ENCODE measurements around the gene ACE.

Gene ACE

GRCh38 chr17:63437287-63438091 lies 39.4 kb upstream of the ACE start:
- Histone ChIP-seq H3K9ac (ENCODE audit: low read length) (no peak overlapping the region), H3K27ac (ENCODE audit: low read depth, low read length) (no peak overlapping the region), H3K4me1 (ENCODE audit: control insufficient read depth, insufficient read depth, low read length) (peaks cover 33% of the 10 kb centered on the region; the same call in 1 of the 2 replicates), H3K27me3 (ENCODE audit: control insufficient read depth, insufficient read depth, low read length) (no peaks in the 10 kb centered on the region), H3K9me3 (ENCODE audit: control insufficient read depth, insufficient read depth, low read depth, low read length) (no peaks in the 10 kb centered on the region), H3K4me3 (ENCODE audit: low read depth, low read length) (no peak overlapping the region), H3K36me3 (ENCODE audit: control insufficient read depth, insufficient read depth, low read length) (peaks cover 5% of the 10 kb centered on the region; the same call in 1 of the 2 replicates)

DNA sequence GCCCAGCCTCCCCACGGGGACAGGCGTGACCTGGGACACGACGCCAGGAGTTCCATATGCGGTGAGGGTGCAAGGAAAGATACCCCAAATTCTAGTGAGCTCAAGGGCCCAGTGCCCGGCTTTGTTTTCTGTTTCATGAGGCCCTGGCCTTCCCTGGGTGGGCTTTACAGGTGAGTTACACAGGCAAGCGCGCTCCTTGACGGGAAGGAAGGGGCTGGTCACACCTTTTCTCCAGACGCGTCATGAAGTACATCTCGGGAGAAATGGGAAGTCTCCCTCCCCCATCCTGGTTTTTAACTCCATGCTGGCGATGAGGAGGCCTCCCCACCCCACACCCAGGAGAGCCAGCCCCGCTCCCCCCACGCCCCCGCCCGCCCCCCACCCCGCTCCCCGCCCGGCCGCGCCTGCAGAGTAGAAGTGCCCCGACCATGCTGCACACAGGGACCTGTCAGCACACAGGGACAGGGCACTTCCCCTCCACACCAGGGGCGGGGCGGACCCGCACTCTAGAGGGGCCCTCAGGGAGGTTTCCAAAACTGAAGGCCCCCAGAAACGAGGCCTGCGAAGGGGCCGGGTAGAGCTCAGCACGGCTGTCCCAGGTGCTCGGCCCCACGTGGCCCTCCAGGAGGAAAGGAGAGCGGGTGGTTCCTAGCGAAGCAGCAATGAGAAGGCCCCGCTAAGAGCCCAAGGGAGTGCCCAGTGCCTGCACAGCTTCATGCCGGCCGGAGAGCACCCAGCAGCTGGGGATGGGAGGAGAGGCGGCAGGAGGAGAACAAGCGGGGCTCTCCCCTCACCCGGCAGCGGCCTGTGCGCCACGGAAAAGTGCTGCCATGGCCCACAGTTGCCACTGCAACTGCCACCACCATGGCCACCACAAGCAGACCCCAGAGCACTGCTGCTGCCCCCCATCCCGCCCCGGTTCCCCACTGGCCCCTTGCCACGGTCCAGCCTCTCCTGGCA lies 38.5 kb upstream of the ACE start:
- H3K4me3 ChIP-seq (ENCODE audit: low read depth, low read length) = no peak overlapping the region
- H3K36me3 ChIP-seq (ENCODE audit: control insufficient read depth, insufficient read depth, low read length) = peaks cover 5% of the 10 kb centered on the region; the same call in 1 of the 2 replicates
- H3K9ac ChIP-seq (ENCODE audit: low read length) = no peak overlapping the region
- no peak overlapping the region for H3K27ac ChIP-seq (ENCODE audit: low read depth, low read length)
- H3K4me1 ChIP-seq (ENCODE audit: control insufficient read depth, insufficient read depth, low read length) = peaks cover 38% of the 10 kb centered on the region; the same call in 1 of the 2 replicates
- no peaks in the 10 kb centered on the region for H3K27me3 ChIP-seq (ENCODE audit: control insufficient read depth, insufficient read depth, low read length)
- no peaks in the 10 kb centered on the region for H3K9me3 ChIP-seq (ENCODE audit: control insufficient read depth, insufficient read depth, low read depth, low read length)

DNA sequence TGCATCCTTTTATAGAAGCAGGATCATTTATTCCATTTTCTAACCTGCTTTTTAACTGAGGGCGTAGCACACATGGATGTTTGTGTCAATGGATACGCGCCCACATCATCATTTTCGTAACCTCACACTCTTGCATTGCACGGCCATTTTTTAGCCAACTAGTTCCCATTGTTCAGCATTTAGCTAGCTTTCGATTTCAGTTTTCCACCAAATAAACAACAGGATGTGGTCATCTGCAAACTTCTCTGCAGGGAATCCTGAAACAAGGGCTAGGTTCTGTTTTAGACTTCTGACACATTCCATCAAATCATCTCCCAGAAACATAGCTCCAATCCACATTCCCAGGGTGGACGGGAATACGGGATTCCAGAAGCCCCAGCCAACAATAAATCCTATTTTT lies 37.2 kb upstream of the ACE start:
- H3K9me3 ChIP-seq (ENCODE audit: control insufficient read depth, insufficient read depth, low read depth, low read length) = no peaks in the 10 kb centered on the region
- no peak overlapping the region for H3K4me3 ChIP-seq (ENCODE audit: low read depth, low read length)
- peaks cover 33% of the 10 kb centered on the region; the same call in 1 of the 2 replicates for H3K4me1 ChIP-seq (ENCODE audit: control insufficient read depth, insufficient read depth, low read length)
- H3K9ac ChIP-seq (ENCODE audit: low read length) = no peak overlapping the region
- H3K27me3 ChIP-seq (ENCODE audit: control insufficient read depth, insufficient read depth, low read length) = no peaks in the 10 kb centered on the region
- H3K27ac ChIP-seq (ENCODE audit: low read depth, low read length) = no peak overlapping the region
- peaks cover 5% of the 10 kb centered on the region; the same call in 1 of the 2 replicates for H3K36me3 ChIP-seq (ENCODE audit: control insufficient read depth, insufficient read depth, low read length)

DNA sequence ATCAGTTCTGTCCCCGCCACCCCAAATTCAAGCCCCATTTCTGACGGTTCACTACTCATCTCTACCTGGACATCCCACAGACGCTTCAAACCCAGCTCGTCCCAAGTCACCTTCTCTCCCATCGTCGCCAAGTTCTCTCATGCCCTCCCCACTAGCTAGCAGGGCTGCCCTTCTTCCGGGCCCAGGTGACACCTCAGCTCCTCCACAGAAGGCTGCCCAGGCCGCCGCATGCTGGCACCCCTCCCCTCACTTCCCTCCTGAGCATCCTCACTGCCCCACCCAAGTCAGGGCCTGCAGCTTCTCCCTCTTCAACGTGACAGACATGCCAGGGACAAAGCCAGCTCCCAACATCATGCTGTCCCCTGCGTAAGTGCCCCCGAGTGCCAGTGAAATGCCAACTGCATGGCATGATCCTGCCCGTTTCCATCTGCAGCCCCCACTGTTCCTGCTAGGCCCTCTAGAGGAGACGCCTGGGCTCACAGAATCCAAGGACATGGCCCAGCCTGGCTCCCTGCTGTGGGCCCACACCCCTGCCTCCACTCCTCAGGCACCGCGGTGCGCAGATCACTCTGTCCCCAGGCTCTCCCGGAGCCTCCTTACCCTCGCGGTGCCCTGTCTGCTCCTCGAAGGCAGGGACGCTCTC lies 36.6 kb upstream of the ACE start:
- Histone ChIP-seq H3K9me3 (ENCODE audit: control insufficient read depth, insufficient read depth, low read depth, low read length) (no peaks in the 10 kb centered on the region), H3K27me3 (ENCODE audit: control insufficient read depth, insufficient read depth, low read length) (no peaks in the 10 kb centered on the region), H3K9ac (ENCODE audit: low read length) (no peak overlapping the region), H3K4me1 (ENCODE audit: control insufficient read depth, insufficient read depth, low read length) (peaks cover 31% of the 10 kb centered on the region; the same call in 1 of the 2 replicates), H3K27ac (ENCODE audit: low read depth, low read length) (no peak overlapping the region), H3K36me3 (ENCODE audit: control insufficient read depth, insufficient read depth, low read length) (peaks cover 3% of the 10 kb centered on the region; the same call in 1 of the 2 replicates), H3K4me3 (ENCODE audit: low read depth, low read length) (no peak overlapping the region)

DNA sequence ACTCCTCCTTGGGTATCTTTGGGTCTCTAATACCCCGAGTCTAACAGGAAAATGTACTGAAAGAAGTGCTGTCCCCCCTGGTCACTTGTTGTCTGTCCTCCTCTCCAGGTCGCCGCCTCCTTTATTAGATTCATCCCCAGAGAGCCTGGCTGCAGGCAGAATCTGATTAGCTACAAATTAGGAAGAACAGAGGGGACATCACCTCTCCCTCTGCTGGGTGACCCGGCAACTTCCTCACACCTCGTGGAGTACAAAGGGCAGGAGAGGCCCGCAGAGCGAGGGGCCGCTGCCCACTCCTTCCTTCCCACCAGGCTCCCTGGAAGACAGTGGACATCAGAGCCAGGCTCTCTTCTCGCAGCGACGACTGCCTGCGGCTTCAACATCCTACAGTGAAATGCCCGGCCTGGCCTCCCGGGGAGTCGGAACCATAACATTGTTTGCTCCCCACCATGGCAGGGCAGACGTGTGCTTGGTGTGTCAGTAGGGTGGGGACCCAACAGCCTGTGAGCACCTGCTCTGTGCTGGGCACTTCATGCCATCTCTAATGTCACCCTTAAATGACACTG lies 36.0 kb upstream of the ACE start:
- no peak overlapping the region for H3K9ac ChIP-seq (ENCODE audit: low read length)

GRCh38 chr17:63441654-63442053 lies 35.2 kb upstream of the ACE start:
- no peak overlapping the region for H3K9ac ChIP-seq (ENCODE audit: low read length)
- no peaks in the 10 kb centered on the region for H3K27me3 ChIP-seq (ENCODE audit: control insufficient read depth, insufficient read depth, low read length)
- H3K4me1 ChIP-seq (ENCODE audit: control insufficient read depth, insufficient read depth, low read length) = peaks cover 24% of the 10 kb centered on the region

More for the DNA sequence above, 36.0 kb upstream of the ACE start:
- Histone ChIP-seq H3K9me3 (ENCODE audit: control insufficient read depth, insufficient read depth, low read depth, low read length) (no peaks in the 10 kb centered on the region), H3K27me3 (ENCODE audit: control insufficient read depth, insufficient read depth, low read length) (no peaks in the 10 kb centered on the region), H3K27ac (ENCODE audit: low read depth, low read length) (no peak overlapping the region), H3K4me1 (ENCODE audit: control insufficient read depth, insufficient read depth, low read length) (peaks cover 26% of the 10 kb centered on the region; the same call in 1 of the 2 replicates), H3K36me3 (ENCODE audit: control insufficient read depth, insufficient read depth, low read length) (no peaks in the 10 kb centered on the region), H3K4me3 (ENCODE audit: low read depth, low read length) (no peak overlapping the region)

GRCh38 chr17:63442074-63442473 lies 34.8 kb upstream of the ACE start:
- H3K9ac ChIP-seq (ENCODE audit: low read length) = no peak overlapping the region
- no peaks in the 10 kb centered on the region for H3K27me3 ChIP-seq (ENCODE audit: control insufficient read depth, insufficient read depth, low read length)
- H3K9me3 ChIP-seq (ENCODE audit: control insufficient read depth, insufficient read depth, low read depth, low read length) = no peaks in the 10 kb centered on the region
- no peak overlapping the region for H3K4me3 ChIP-seq (ENCODE audit: low read depth, low read length)
- H3K4me1 ChIP-seq (ENCODE audit: control insufficient read depth, insufficient read depth, low read length) = peaks cover 26% of the 10 kb centered on the region
- H3K36me3 ChIP-seq (ENCODE audit: control insufficient read depth, insufficient read depth, low read length) = no peaks in the 10 kb centered on the region
- no peak overlapping the region for H3K27ac ChIP-seq (ENCODE audit: low read depth, low read length)

More at GRCh38 chr17:63441654-63442053, 35.2 kb upstream of the ACE start:
- Histone ChIP-seq H3K27ac (ENCODE audit: low read depth, low read length) (no peak overlapping the region), H3K9me3 (ENCODE audit: control insufficient read depth, insufficient read depth, low read depth, low read length) (no peaks in the 10 kb centered on the region), H3K36me3 (ENCODE audit: control insufficient read depth, insufficient read depth, low read length) (no peaks in the 10 kb centered on the region), H3K4me3 (ENCODE audit: low read depth, low read length) (no peak overlapping the region)

- H3K27me3 ChIP-seq (ENCODE audit: control insufficient read depth, insufficient read depth, low read length) = no peaks in the 10 kb centered on the region
- H3K9me3 ChIP-seq (ENCODE audit: control insufficient read depth, insufficient read depth, low read depth, low read length) = no peaks in the 10 kb centered on the region
- H3K4me1 ChIP-seq (ENCODE audit: control insufficient read depth, insufficient read depth, low read length) = peaks cover 31% of the 10 kb centered on the region
- no peak overlapping the region for H3K9ac ChIP-seq (ENCODE audit: low read length)
- H3K27ac ChIP-seq (ENCODE audit: low read depth, low read length) = no peak overlapping the region
- H3K4me3 ChIP-seq (ENCODE audit: low read depth, low read length) = no peak overlapping the region
- H3K36me3 ChIP-seq (ENCODE audit: control insufficient read depth, insufficient read depth, low read length) = no peaks in the 10 kb centered on the region
Measured at GRCh38 chr17:63442549-63443035, 34.3 kb upstream of the ACE start.

GRCh38 chr17:63443053-63443452 lies 33.8 kb upstream of the ACE start:
- Histone ChIP-seq H3K9me3 (ENCODE audit: control insufficient read depth, insufficient read depth, low read depth, low read length) (no peaks in the 10 kb centered on the region), H3K27me3 (ENCODE audit: control insufficient read depth, insufficient read depth, low read length) (no peaks in the 10 kb centered on the region), H3K36me3 (ENCODE audit: control insufficient read depth, insufficient read depth, low read length) (no peaks in the 10 kb centered on the region), H3K9ac (ENCODE audit: low read length) (no peak overlapping the region), H3K4me3 (ENCODE audit: low read depth, low read length) (no peak overlapping the region), H3K27ac (ENCODE audit: low read depth, low read length) (no peak overlapping the region), H3K4me1 (ENCODE audit: control insufficient read depth, insufficient read depth, low read length) (peaks cover 36% of the 10 kb centered on the region)

- Histone ChIP-seq H3K4me3 (ENCODE audit: low read depth, low read length) (no peak overlapping the region), H3K27ac (ENCODE audit: low read depth, low read length) (no peak overlapping the region), H3K36me3 (ENCODE audit: control insufficient read depth, insufficient read depth, low read length) (no peaks in the 10 kb centered on the region), H3K9me3 (ENCODE audit: control insufficient read depth, insufficient read depth, low read depth, low read length) (no peaks in the 10 kb centered on the region), H3K4me1 (ENCODE audit: control insufficient read depth, insufficient read depth, low read length) (peaks cover 39% of the 10 kb centered on the region), H3K9ac (ENCODE audit: low read length) (no peak overlapping the region), H3K27me3 (ENCODE audit: control insufficient read depth, insufficient read depth, low read length) (no peaks in the 10 kb centered on the region)
Measured at GRCh38 chr17:63444457-63444856, 32.4 kb upstream of the ACE start.
